A204.1 (cell line): ENCODE data around the gene BASP1.

Experiments
- FAIRE-seq: peaks from 2 replicates; lab custom pipeline; 2012; peaks lifted over from hg19 to GRCh38; lab: Jason Lieb, UNC

The BASP1 gene

DNA sequence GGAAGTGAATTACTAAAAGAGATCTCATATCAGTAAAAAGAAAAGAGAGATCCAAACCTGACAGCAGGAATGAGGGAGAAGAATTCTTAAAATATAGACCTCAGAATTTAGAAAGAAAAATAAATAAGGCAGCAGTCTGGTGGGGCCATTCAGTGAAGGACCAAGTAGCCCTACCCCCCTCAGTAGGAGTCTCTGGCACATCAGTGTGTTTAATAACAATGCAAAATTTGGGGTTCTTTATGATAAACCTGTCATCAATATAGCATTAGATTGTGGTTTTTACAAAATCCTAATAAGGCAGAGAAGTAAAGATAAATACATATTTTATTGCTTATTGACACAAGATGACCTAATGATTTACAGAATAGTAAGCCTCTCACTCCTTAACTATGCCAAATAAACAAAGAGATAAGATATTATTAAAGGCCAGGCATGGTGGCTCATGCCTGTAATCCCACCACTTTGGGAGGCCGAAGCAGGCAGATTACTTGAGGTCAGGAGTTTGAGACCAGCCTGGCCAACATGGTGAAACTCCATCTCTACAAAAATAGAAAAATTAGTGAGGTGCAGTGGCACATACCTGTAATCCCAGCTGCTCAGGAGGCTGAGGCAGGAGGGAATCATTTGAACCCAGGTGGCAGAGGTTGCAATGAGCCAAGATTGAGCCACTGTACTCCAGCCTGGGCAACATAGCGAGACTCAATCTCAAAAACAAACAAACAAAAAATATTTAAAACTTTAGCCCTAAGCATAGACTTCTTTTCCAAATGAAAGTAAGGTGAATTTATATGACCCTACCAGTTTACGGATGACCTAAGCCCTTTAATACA, 108.6 kb downstream of the BASP1 start:
- no peak for FAIRE-seq
